A549 (cell line): ENCODE results near the gene ADAMTSL3. TPM values are rescaled to one million over a fixed set of nuclear protein-coding genes. Genes with fewer than 3 reads are reported as not detected.
"Not testable (repeated sequence)": the region's sequence is repeated elsewhere in the genome, so short reads cannot be mapped to it uniquely, and the experiment has no call there.

ENCODE experiments used
- ATAC-seq, 2 experiments: fragments of 200-7000 bp in 1 of 2; fragments of >200 bp in 1 of 2; cut with Nextera tagmentation in 1 of 2; cut with Tn5 transposase in 1 of 2; 3 replicates each; pipeline versions ENCODE4 v1.8.0 to v1.9.1; 2018 to 2020; ENCODE audit warnings: mild to moderate bottlenecking in 1 of 2, moderate library complexity in 1 of 2
- CTCF ChIA-PET: fragments of 300-600 bp; sonication (Branson Sonifier 250); formaldehyde crosslinking; extraction: SDS; loops from one replicate; lab custom pipeline; 2021; ENCODE audit warnings: antibody characterized with exemption, inconsistent platforms; lab: Yijun Ruan, JAX
- POLR2A ChIA-PET: fragments of 350-600 bp; formaldehyde crosslinking; extraction: SDS; loops from one replicate; lab custom pipeline; 2021; ENCODE audit warnings: antibody characterized with exemption, inconsistent platforms; lab: Yijun Ruan, JAX
- DNase-seq, 2 experiments: peaks; one replicate each; pipeline versions ENCODE4 v3.0.0 to v3.0.0-alpha.2; 2011 to 2016; ENCODE audit warnings: low read depth in 1 of 2, low spot score in 1 of 2
- FAIRE-seq: peaks from 2 replicates; lab custom pipeline; 2011; peaks lifted over from hg19 to GRCh38; lab: Jason Lieb, UNC
- H3K27ac ChIP-seq, 2 experiments: fragments of >200 bp; sonication (Bioruptor Twin); formaldehyde crosslinking; 3 replicates each; pipeline ENCODE4 v1.5.1; 2016 to 2017
- H3K4me1 ChIP-seq: fragments of >200 bp; sonication (Bioruptor Twin); formaldehyde crosslinking; 3 replicates; pipeline ENCODE4 v1.6.1; 2016
- H3K4me2 ChIP-seq: fragments of >200 bp; sonication (Bioruptor Twin); formaldehyde crosslinking; 3 replicates; pipeline ENCODE4 v1.6.1; 2016
- H3K4me3 ChIP-seq: fragments of >200 bp; sonication (Bioruptor Twin); formaldehyde crosslinking; 3 replicates; pipeline ENCODE4 v1.5.1; 2016
- H3K9me3 ChIP-seq: fragments of >200 bp; sonication (Bioruptor Twin); formaldehyde crosslinking; 3 replicates; pipeline ENCODE4 v1.6.1; 2016
- CBX8 ChIP-seq: fragments of 200-600 bp; sonication (generic); IDR thresholded peaks from 2 replicates; pipeline ENCODE4 v1.6.1; 2016
- ELK1 ChIP-seq: fragments of 150-350 bp; IDR thresholded peaks from 2 replicates; pipeline ENCODE4 v1.6.1; 2014; ENCODE audit warnings: low read depth, mild to moderate bottlenecking, low read length
- HDAC2 ChIP-seq: fragments of 200-600 bp; sonication (generic); IDR thresholded peaks from 2 replicates; pipeline ENCODE4 v1.6.1; 2016
- KDM5A ChIP-seq: fragments of 200-600 bp; sonication (generic); IDR thresholded peaks from 2 replicates; pipeline ENCODE4 v1.6.1; 2016; ENCODE audit warnings: antibody characterized with exemption, mild to moderate bottlenecking
- MAFK ChIP-seq: fragments of 450-650 bp; IDR thresholded peaks from 2 replicates; pipeline ENCODE4 v1.6.1; 2014; ENCODE audit not compliant: partially characterized antibody
- REST ChIP-seq: fragments of 200-600 bp; sonication (generic); IDR thresholded peaks from 2 replicates; pipeline ENCODE4 v1.6.1; 2016; ENCODE audit warnings: antibody characterized with exemption, mild to moderate bottlenecking, moderate library complexity
- RNF2 ChIP-seq: fragments of 200-600 bp; sonication (generic); IDR thresholded peaks from 2 replicates; pipeline ENCODE4 v1.6.1; 2016; ENCODE audit warnings: low read depth, mild to moderate bottlenecking, antibody characterized with exemption, moderate library complexity, borderline replicate concordance
- SMC3 ChIP-seq: fragments of >200 bp; sonication (Bioruptor Twin); formaldehyde crosslinking; IDR thresholded peaks from 3 replicates; pipeline ENCODE4 v1.6.1; 2018; ENCODE audit warnings: inconsistent platforms
- SREBF2 ChIP-seq: fragments of 450-650 bp; IDR thresholded peaks from 2 replicates; pipeline ENCODE4 v1.6.1; 2014; ENCODE audit warnings: mild to moderate bottlenecking, moderate library complexity
- WGBS: methylation state at CpG from one replicate; pipeline ENCODE4 v1.1.6; 2017; ENCODE audit errors: missing lambda C conversion rate; 5-methylcytosine and 5-hydroxymethylcytosine counted together
- polyA plus RNA-seq, 4 experiments: library from polyadenylated mRNA; depleted of rRNA in 3 of 4; stranded (reverse); fragments of >200 nt; fragmentation: RNase III in 1 of 4; extraction: RNeasy Plus Mini Kit Qiagen cat#74134 plus additional on column Dnase treatment in 1 of 4; gene quantifications; 2 replicates in 3 of 4; 3 replicates in 1 of 4; pipeline ENCODE4 v1.2.3, GENCODE V29; 2011 to 2017
- small RNA-seq, 6 experiments: library from RNA; depleted of rRNA; stranded (forward); fragments of <200 nt; gene quantifications; one replicate each; pipeline ENCODE3, GENCODE V24; 2012

ADAMTSL3 gene
- polyA plus RNA-seq, 2 of the 4 experiments (the other 2 are of a cell fraction), result 0.22 to 0.25 TPM

GRCh38 chr15:84082739-84083138, 428.8 kb downstream of the ADAMTSL3 start:
- WGBS, result 3% methylated on average over 2 of the region's 2 CpGs
- CTCF ChIA-PET, result no interaction called here
- Histone ChIP-seq H3K4me1 (no peaks in the 10 kb centered on the region), H3K9me3 (no peaks in the 10 kb centered on the region), H3K4me2 (no peak overlapping the region), H3K4me3 (no peak overlapping the region), H3K27ac (no peak overlapping the region)
- ATAC-seq (no peak), FAIRE-seq (no peak), DNase-seq (no peak)
- TF ChIP-seq HDAC2, result no peak
- TF ChIP-seq SREBF2, result no peak
- no peak for TF ChIP-seq RNF2
- no peak for TF ChIP-seq KDM5A
- no peak for TF ChIP-seq CBX8
- TF ChIP-seq ELK1, result no peak
- no peak for TF ChIP-seq SMC3
- TF ChIP-seq REST, result no peak
- TF ChIP-seq MAFK, result no peak
- POLR2A ChIA-PET, result no interaction called here

- not testable (repeated sequence) for FAIRE-seq
These were observed 432.1 kb downstream of the ADAMTSL3 start for GRCh38 chr15:84086071-84086470.

More at GRCh38 chr15:84086071-84086470, 432.1 kb downstream of the ADAMTSL3 start:
- H3K4me2 ChIP-seq, H3K4me3 ChIP-seq, POLR2A ChIA-PET, H3K27ac ChIP-seq, DNase-seq, ATAC-seq, CTCF ChIA-PET, H3K9me3 ChIP-seq, H3K4me1 ChIP-seq: not testable (repeated sequence)
- WGBS, result 13% methylated on average over 3 of the region's 3 CpGs

Small RNA genes within 50 kb of the gene (small RNA-seq; reads per million reads assigned to genes)
- gene RNU6-1339P (0 to 0.52 (median 0.17) reads per million in 6 experiments), gene RNU6-401P (0 reads per million in 6 experiments)

Other genes with a start within 250 kb of the ADAMTSL3 start
- 0.19 TPM in 1 of 2 replicates, not detected in the other for gene SH3GL3, start 206.8 kb upstream of the ADAMTSL3 start, polyA plus RNA-seq (2011; rRNA removed)
- 0.21 to 0.37 TPM (median 0.22 TPM) in 3 replicates for gene SH3GL3, start 206.8 kb upstream of the ADAMTSL3 start, polyA plus RNA-seq (2017; fragmentation: RNase III; extraction: RNeasy Plus Mini Kit Qiagen cat#74134 plus additional on column Dnase treatment)